HG03432 (cell line): ENCODE measurements around the gene ECHDC3.
"Not testable (repeated sequence)": the region's sequence is repeated elsewhere in the genome, so short reads cannot be mapped to it uniquely, and the experiment has no call there.

ENCODE experiments used
- ATAC-seq: cut with Tn5 transposase; IDR thresholded peaks from one replicate; pipeline ENCODE4 v1.9.1; 2021; ENCODE audit warnings: mild to moderate bottlenecking, moderate library complexity; ENCODE audit not compliant: unreplicated experiment

ECHDC3 gene

GRCh38 chr10:11742009-11742778 is at the start of gene ECHDC3:
Gene ECHDC3, plus strand, starts transcription at chr10:11742382. Its CDS starts 195 bp downstream, at chr10:11742577.
- peak; percentile 88 for ATAC-seq

GRCh38 chr10:11693376-11693775 is 48.8 kb upstream of the ECHDC3 start:
- ATAC-seq: no peak

GRCh38 chr10:11695779-11696178 is 46.4 kb upstream of the ECHDC3 start:
- no peak for ATAC-seq

GRCh38 chr10:11697718-11698527 is 44.3 kb upstream of the ECHDC3 start:
- peak; percentile 61 for ATAC-seq

- ATAC-seq: peak; percentile 75
Measured at GRCh38 chr10:11698691-11699549, 43.3 kb upstream of the ECHDC3 start.

- ATAC-seq: no peak
Measured at GRCh38 chr10:11699550-11700097, 42.6 kb upstream of the ECHDC3 start.

- ATAC-seq: no peak
Measured at GRCh38 chr10:11700539-11700938, 41.6 kb upstream of the ECHDC3 start.

- no peak for ATAC-seq
Measured at GRCh38 chr10:11701451-11702095, 40.6 kb upstream of the ECHDC3 start.

- no peak for ATAC-seq
Measured at GRCh38 chr10:11702264-11702663, 39.9 kb upstream of the ECHDC3 start.

- ATAC-seq: no peak
Measured at GRCh38 chr10:11704092-11704491, 38.1 kb upstream of the ECHDC3 start.

GRCh38 chr10:11705722-11706121 is 36.5 kb upstream of the ECHDC3 start:
- no peak for ATAC-seq

GRCh38 chr10:11706895-11707567 is 35.2 kb upstream of the ECHDC3 start:
- ATAC-seq: no peak

- no peak for ATAC-seq
Measured at GRCh38 chr10:11707624-11708350, 34.4 kb upstream of the ECHDC3 start.

GRCh38 chr10:11708801-11709200 is 33.4 kb upstream of the ECHDC3 start:
- not testable (repeated sequence) for ATAC-seq

GRCh38 chr10:11712744-11713143 is 29.4 kb upstream of the ECHDC3 start:
- no peak for ATAC-seq

- no peak for ATAC-seq
Measured at GRCh38 chr10:11713186-11713743, 28.9 kb upstream of the ECHDC3 start.

GRCh38 chr10:11713963-11714362 is 28.2 kb upstream of the ECHDC3 start:
- ATAC-seq: no peak

GRCh38 chr10:11714750-11715365 is 27.3 kb upstream of the ECHDC3 start:
- no peak for ATAC-seq
